Measurements from ENCODE around the gene SNX15. TPM values are rescaled to one million over a fixed set of nuclear protein-coding genes. Genes with fewer than 3 reads are reported as not detected.

SNX15 gene
- total RNA-seq, 1 experiment from 2014 or later, result 34.7 TPM

DNA sequence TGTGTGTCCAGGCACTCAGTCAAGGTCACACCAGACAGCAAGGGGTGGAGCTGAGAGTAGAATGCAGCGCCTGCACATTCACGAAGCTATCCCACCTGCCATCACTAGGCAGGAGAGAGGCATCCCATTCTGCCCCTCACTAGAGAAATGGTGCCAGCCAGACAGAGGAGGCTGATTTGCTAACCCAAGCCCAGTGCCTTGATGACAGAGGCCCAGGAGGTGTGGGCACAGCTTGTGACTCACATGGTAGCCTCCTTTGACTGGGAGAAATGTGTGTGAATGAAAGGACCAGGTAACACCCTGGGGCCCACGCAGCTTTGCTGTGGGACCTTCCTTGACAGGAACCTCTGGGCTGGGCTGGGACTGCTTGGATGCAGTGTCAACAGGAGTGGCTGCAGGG is 36.3 kb downstream of the SNX15 start:
- Histone ChIP-seq H3K4me1 (ENCODE audit: insufficient read depth, low read length, poor library complexity, severe bottlenecking) (no peaks in the 10 kb centered on the region), H3K27ac (ENCODE audit: low read depth, low read length, poor library complexity, severe bottlenecking) (no peak overlapping the region), H3K27me3 (replicated peaks; ENCODE audit: insufficient read depth, low read depth, low read length, poor library complexity) (no peaks in the 10 kb centered on the region), H3K36me3 (ENCODE audit: insufficient read depth, low read length, poor library complexity, severe bottlenecking) (no peaks in the 10 kb centered on the region), H3K4me3 (ENCODE audit: low read depth, low read length, poor library complexity, severe bottlenecking) (no peak overlapping the region), H3K9me3 (ENCODE audit: low read depth, low read length, poor library complexity, severe bottlenecking) (no peaks in the 10 kb centered on the region)
- POLR2A ChIA-PET (ENCODE audit: low non-redundant PET), result no interaction called here
- intact Hi-C loops (cut with micrococcal nuclease; ENCODE audit: unreplicated experiment), result no loop called here
- no peak for DNase-seq (ENCODE audit: low spot score)
- BruUV-seq (replicated peaks), result no TSS peak
- no peak for TF ChIP-seq EZH2 (IDR thresholded peaks at IDR 0.05; ENCODE audit: borderline replicate concordance, low read depth, low read length, poor library complexity, severe bottlenecking)
- CTCF ChIA-PET, result no interaction called here

DNA sequence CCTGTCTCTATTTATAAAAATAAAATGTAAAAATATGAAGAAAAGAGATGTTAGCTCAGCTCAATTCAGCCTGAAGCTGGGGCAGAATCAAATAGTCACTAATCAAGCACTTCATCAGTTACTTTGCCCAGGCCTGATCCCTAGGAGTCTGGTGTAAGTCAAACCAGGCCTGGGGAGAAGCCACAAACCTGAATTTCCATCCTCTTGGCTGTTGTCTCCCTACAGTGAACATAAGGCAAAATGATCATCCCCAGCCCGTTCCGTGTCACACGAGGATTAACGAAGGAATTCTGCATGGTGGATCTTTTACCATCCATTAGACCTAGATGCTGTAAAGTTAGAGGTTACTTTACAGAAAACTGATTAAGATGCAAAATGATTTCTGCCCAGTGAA is 37.6 kb downstream of the SNX15 start:
- ChIA-PET POLR2A (ENCODE audit: low non-redundant PET) (interaction anchor here (0.7 kb wide), 1 partner anchor 470 kb away, joined by 4 read pairs; no protein-coding TSS in a partner anchor), CTCF (no interaction called here)
- BruUV-seq (replicated peaks), result no TSS peak
- Histone ChIP-seq H3K27me3 (replicated peaks; ENCODE audit: insufficient read depth, low read depth, low read length, poor library complexity) (no peaks in the 10 kb centered on the region), H3K9me3 (ENCODE audit: low read depth, low read length, poor library complexity, severe bottlenecking) (no peaks in the 10 kb centered on the region), H3K4me1 (ENCODE audit: insufficient read depth, low read length, poor library complexity, severe bottlenecking) (peaks cover 3% of the 10 kb centered on the region), H3K27ac (ENCODE audit: low read depth, low read length, poor library complexity, severe bottlenecking) (no peak overlapping the region), H3K36me3 (ENCODE audit: insufficient read depth, low read length, poor library complexity, severe bottlenecking) (no peaks in the 10 kb centered on the region), H3K4me3 (ENCODE audit: low read depth, low read length, poor library complexity, severe bottlenecking) (no peak overlapping the region)
- no peak for TF ChIP-seq EZH2 (IDR thresholded peaks at IDR 0.05; ENCODE audit: borderline replicate concordance, low read depth, low read length, poor library complexity, severe bottlenecking)
- no peak for TF ChIP-seq CTCF (conservative IDR thresholded peaks at IDR 0.05; ENCODE audit: low read depth, low read length)
- intact Hi-C loops (cut with micrococcal nuclease; ENCODE audit: unreplicated experiment), result no loop called here
- DNase-seq (ENCODE audit: low spot score), result no peak

DNA sequence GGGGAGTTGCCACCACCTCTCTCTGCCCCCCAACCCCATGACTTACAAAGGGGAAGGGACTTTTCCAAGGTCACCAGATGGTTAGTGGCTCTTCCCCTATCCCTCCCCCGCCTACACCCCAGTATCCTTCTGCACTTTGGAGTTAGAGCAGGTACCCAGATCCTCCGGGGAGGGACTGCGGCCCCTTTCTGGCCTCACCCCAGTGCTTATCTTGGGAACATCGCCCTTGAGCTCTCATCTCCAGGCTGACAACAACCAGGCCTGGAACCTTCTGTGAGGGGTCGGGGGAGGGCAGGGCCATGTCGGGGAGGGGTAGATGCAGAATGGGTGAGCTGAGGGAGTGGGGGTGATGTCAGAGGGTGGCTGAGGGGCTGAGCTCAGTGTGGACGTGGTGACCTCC is 38.6 kb downstream of the SNX15 start:
- Histone ChIP-seq H3K36me3 (ENCODE audit: insufficient read depth, low read length, poor library complexity, severe bottlenecking) (no peaks in the 10 kb centered on the region), H3K9me3 (ENCODE audit: low read depth, low read length, poor library complexity, severe bottlenecking) (no peaks in the 10 kb centered on the region), H3K4me3 (ENCODE audit: low read depth, low read length, poor library complexity, severe bottlenecking) (no peak overlapping the region), H3K27ac (ENCODE audit: low read depth, low read length, poor library complexity, severe bottlenecking) (no peak overlapping the region), H3K4me1 (ENCODE audit: insufficient read depth, low read length, poor library complexity, severe bottlenecking) (peaks cover 3% of the 10 kb centered on the region), H3K27me3 (replicated peaks; ENCODE audit: insufficient read depth, low read depth, low read length, poor library complexity) (no peaks in the 10 kb centered on the region)
- no TSS peak for BruUV-seq (replicated peaks)
- POLR2A ChIA-PET (ENCODE audit: low non-redundant PET), result no interaction called here
- CTCF ChIA-PET, result no interaction called here
- intact Hi-C loops (cut with micrococcal nuclease; ENCODE audit: unreplicated experiment), result no loop called here
- TF ChIP-seq EZH2 (IDR thresholded peaks at IDR 0.05; ENCODE audit: borderline replicate concordance, low read depth, low read length, poor library complexity, severe bottlenecking) (no peak), CTCF (conservative IDR thresholded peaks at IDR 0.05; ENCODE audit: low read depth, low read length) (no peak)
- no peak for DNase-seq (ENCODE audit: low spot score)

- Histone ChIP-seq H3K4me3 (ENCODE audit: low read depth, low read length, poor library complexity, severe bottlenecking) (no peak overlapping the region), H3K9me3 (ENCODE audit: low read depth, low read length, poor library complexity, severe bottlenecking) (no peaks in the 10 kb centered on the region), H3K4me1 (ENCODE audit: insufficient read depth, low read length, poor library complexity, severe bottlenecking) (peaks cover 3% of the 10 kb centered on the region), H3K27me3 (replicated peaks; ENCODE audit: insufficient read depth, low read depth, low read length, poor library complexity) (no peaks in the 10 kb centered on the region), H3K36me3 (ENCODE audit: insufficient read depth, low read length, poor library complexity, severe bottlenecking) (no peaks in the 10 kb centered on the region), H3K27ac (ENCODE audit: low read depth, low read length, poor library complexity, severe bottlenecking) (no peak overlapping the region)
- TF ChIP-seq CTCF (conservative IDR thresholded peaks at IDR 0.05; ENCODE audit: low read depth, low read length), result no peak
- TF ChIP-seq EZH2 (IDR thresholded peaks at IDR 0.05; ENCODE audit: borderline replicate concordance, low read depth, low read length, poor library complexity, severe bottlenecking), result no peak
- intact Hi-C loops (cut with micrococcal nuclease; ENCODE audit: unreplicated experiment), result no loop called here
- no peak for DNase-seq (ENCODE audit: low spot score)
- POLR2A ChIA-PET (ENCODE audit: low non-redundant PET), result no interaction called here
- BruUV-seq (replicated peaks), result no TSS peak
- CTCF ChIA-PET, result no interaction called here
Observed at GRCh38 chr11:65066315-65066714, 39.1 kb downstream of the SNX15 start.

Measured in A673 (cell line).